Astrocyte (in vitro differentiated cells and primary cell): ENCODE measurements around the gene STUM.

ENCODE experiments used
- CTCF ChIP-seq: IDR thresholded peaks from 2 replicates; pipeline ENCODE4 v1.5.1; 2011; ENCODE audit warnings: low read depth, mild to moderate bottlenecking, inconsistent platforms, low read length, moderate library complexity; ENCODE audit not compliant: insufficient read depth
- EZH2 ChIP-seq: IDR thresholded peaks from 2 replicates; pipeline ENCODE4 v1.6.1; 2012; ENCODE audit warnings: mild to moderate bottlenecking, low read length, inconsistent platforms; ENCODE audit not compliant: insufficient read depth

GRCh38 chr1:226635456-226635941 is 86.9 kb downstream of the STUM start:
- TF ChIP-seq CTCF (no peak), EZH2 (no peak)
